Hippocampal formation (tissue), 2 donors: Measurements from ENCODE around the gene PCCB.
"Not testable (repeated sequence)": the region's sequence is repeated elsewhere in the genome, so short reads cannot be mapped to it uniquely, and the experiment has no call there.

Experiments used
- DNase-seq, 2 donors: peaks; one replicate each; lab custom pipeline; 2025; lab: John Stamatoyannopoulos, UW

Gene PCCB

DNA sequence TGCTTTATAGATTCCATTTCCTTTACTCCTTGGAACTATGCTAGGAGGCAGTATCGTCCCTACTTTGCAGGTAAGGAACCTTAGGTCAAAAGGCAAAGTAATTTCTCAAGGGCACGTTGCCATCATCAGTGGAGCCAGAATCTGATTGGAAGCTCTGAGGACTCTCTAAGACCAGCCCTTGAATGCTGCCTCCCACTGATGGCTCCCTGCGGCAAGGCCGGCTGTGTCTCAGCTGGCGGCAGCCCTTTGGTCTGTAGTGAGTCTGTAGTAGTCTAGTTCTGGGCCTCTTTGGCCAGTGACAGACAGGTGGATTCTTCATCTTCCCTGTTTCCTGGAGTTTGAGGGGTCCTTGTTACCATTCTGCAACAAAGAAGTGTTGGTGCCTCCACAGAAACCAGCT lies 76.2 kb downstream of the PCCB start:
- DNase-seq = no peak

GRCh38 chr3:136327671-136328070 lies 77.5 kb downstream of the PCCB start:
- DNase-seq = no peak

DNA sequence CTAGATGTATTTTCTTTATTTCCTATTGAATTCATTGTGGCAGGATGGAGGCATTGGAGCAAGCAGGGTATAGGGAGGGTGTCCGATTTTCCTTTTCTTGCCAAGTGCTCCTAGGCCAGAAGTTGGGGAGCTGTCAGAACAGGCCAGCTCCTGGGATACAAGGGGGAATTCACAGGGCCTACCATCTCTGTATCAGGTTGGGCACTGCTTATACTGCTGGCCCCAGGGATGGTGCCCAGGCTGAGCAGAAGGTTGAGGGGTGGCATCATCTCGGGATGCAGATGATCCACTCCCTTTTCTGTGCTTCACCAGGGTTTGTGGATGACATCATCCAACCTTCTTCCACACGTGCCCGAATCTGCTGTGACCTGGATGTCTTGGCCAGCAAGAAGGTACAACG lies 79.5 kb downstream of the PCCB start:
- DNase-seq = no peak

- DNase-seq = no peak
Observed at GRCh38 chr3:136330900-136331299, 80.8 kb downstream of the PCCB start.

GRCh38 chr3:136332302-136332701 lies 82.2 kb downstream of the PCCB start:
- DNase-seq = no peak

DNA sequence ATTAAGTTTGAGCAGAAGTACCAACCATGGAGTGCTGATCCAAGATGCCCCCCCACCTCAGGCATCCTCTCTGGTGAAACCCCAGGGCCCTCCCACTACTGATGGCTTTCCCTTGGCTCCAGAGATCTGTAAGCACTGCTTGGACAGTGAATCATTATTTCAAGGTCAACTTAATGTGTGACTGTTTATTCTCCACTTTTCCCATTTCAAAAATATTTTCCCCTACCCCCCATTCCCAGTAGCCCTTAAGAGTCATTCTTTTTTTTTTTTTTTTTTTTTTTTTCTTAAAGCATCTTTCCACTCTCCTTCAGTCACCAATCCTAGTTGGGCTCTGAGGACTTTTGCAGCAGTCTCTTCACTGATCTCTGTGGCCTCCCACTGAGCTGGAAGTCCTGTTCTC lies 82.6 kb downstream of the PCCB start:
- no peak for DNase-seq

- DNase-seq = no peak
Observed at GRCh38 chr3:136334209-136334608, 84.1 kb downstream of the PCCB start.

DNA sequence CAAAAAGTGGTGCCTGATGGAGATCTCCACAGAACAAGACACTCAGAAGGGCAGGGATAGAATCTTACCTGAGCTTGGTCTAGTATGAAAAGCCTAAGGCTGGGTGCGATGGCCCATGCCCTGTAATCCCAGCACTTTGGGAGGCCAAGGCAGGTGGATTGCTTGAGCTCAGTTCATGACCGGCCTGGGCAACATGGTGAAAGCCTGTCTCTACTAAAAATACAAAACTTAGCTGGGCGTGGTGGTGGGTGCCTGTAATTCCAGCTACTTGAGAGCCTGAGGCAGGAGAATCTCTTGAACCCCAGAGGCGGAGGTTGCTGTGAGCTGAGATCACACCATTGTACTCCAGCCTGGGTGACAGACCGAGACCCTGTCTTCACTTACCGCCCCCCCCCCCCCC lies 84.6 kb downstream of the PCCB start:
- not testable (repeated sequence) for DNase-seq

- DNase-seq = no peak
Observed at GRCh38 chr3:136336329-136337100, 86.4 kb downstream of the PCCB start.

DNA sequence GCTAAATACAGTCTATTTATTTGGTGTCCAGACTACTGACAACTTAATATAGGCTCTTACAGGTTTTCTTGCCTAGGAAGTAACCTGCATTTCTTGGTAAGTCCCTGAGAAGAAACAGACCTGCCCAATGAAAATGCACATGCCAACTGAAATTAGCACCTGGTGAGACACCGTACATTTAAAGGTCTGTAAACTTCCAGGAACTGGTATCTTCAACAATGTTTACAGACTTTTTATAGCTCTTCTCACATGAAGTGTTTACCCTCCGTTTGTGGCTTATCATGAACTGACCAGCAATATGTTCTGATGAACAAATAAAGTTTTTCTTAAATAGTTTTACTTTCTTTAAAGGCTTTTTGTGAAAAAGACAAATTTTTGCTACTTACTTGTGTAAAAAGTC lies 93.3 kb downstream of the PCCB start:
- no peak for DNase-seq

- no peak for DNase-seq
Observed at GRCh38 chr3:136343873-136344555, 93.9 kb downstream of the PCCB start.

DNA sequence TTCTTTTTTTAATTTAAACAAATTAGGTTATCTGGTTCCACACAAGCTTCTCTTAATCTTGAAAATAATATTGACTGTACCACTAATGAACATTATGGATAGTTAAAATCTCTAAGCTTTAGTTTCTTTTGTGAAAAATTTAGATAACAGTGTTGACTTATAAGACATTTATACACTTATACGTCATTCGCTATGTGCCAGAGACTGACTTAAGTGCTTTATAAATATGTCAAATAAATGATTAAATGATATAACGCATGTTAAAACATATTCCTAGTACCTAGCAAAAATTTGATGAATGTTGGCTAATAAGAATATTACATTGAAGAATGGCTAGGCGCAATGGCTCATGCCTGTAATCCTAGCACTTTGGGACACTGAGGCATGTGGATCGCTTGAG lies 96.3 kb downstream of the PCCB start:
- DNase-seq = no peak

- no peak for DNase-seq
Observed at GRCh38 chr3:136350132-136350531, 100.0 kb downstream of the PCCB start.

DNA sequence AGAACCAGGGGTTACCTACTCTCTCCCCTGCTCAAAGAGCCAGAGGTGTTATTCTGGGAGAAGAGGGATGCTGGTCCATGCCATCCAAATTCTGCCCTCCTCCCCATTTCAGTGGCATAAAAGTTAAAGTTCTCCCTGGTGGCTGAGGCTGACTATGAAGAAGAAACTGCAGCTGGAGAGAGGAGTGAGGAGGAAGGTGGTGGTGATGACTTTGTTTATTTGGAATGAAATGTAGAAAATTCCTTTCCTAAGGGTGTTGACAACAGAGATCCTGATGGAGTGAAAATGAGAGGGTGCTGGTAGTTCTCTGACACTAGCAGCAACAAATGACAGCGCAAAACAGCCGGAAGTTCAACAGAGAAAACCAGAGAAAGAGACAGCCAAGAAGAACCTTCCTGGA lies 100.4 kb downstream of the PCCB start:
- DNase-seq = no peak

GRCh38 chr3:136351351-136351750 lies 101.2 kb downstream of the PCCB start:
- DNase-seq = no peak

GRCh38 chr3:136351905-136352304 lies 101.8 kb downstream of the PCCB start:
- DNase-seq = no peak

GRCh38 chr3:136353461-136353860 lies 103.3 kb downstream of the PCCB start:
- DNase-seq = no peak

- DNase-seq = no peak
Observed at GRCh38 chr3:136366289-136366688, 116.1 kb downstream of the PCCB start.

GRCh38 chr3:136375800-136376199 lies 125.7 kb downstream of the PCCB start:
- DNase-seq = not testable (repeated sequence)

GRCh38 chr3:136377508-136377907 lies 127.4 kb downstream of the PCCB start:
- no peak for DNase-seq

GRCh38 chr3:136378011-136378410 lies 127.9 kb downstream of the PCCB start:
- no peak for DNase-seq
